Uterus (tissue), 4 donors: ENCODE results near the gene UVSSA. TPM values are rescaled to one million over a fixed set of nuclear protein-coding genes. Genes with fewer than 3 reads are reported as not detected.

ENCODE experiments used
- DNase-seq, 2 donors: peaks; one replicate each; pipeline ENCODE4 v3.0.0-alpha.2; 2019 to 2020
- H3K27ac ChIP-seq, 2 donors: fragments of 200-600 bp; sonication (generic); 1 replicate in 1 of 2; 2 replicates in 1 of 2; pipeline ENCODE4 v1.5.1; 2016 to 2018
- H3K27me3 ChIP-seq, 2 donors: fragments of 200-600 bp; sonication (generic); one replicate each; pipeline ENCODE4 v1.5.1; 2018 to 2019; ENCODE audit warnings: control low read depth in 1 of 2
- H3K36me3 ChIP-seq, 2 donors: fragments of 200-600 bp; sonication (generic); one replicate each; pipeline ENCODE4 v1.5.1; 2019; ENCODE audit warnings: control low read depth in 1 of 2
- H3K4me1 ChIP-seq, 2 donors: fragments of 200-600 bp; sonication (generic); one replicate each; pipeline ENCODE4 v1.5.1; 2018 to 2019; ENCODE audit warnings: control low read depth in 1 of 2
- H3K4me3 ChIP-seq, 2 donors: fragments of 200-600 bp; sonication (generic); 1 replicate in 1 of 2; 2 replicates in 1 of 2; pipeline ENCODE4 v1.5.1; 2018 to 2019; ENCODE audit warnings: mild to moderate bottlenecking in 1 of 2
- H3K9me3 ChIP-seq, 2 donors: fragments of 200-600 bp; sonication (generic); one replicate each; pipeline ENCODE4 v1.5.1; 2019; ENCODE audit warnings: control low read depth in 1 of 2
- POLR2A ChIP-seq, 2 donors: fragments of 450-650 bp; IDR thresholded peaks; one replicate each; pipeline ENCODE4 v1.6.1; 2016; ENCODE audit warnings: antibody characterized with exemption in 2 of 2, mild to moderate bottlenecking in 1 of 2, moderate library complexity in 1 of 2
- intact Hi-C: fragments of 100-400 bp; cut with DNase I; formaldehyde crosslinking; loops from one replicate; pipeline ENCODE4 v1.15.1; 2023; ENCODE audit warnings: low total_unique reads
- total RNA-seq, 4 donors: library from RNA; depleted of rRNA in 3 of 4; stranded (reverse); fragments of >200 nt in 3 of 4; gene quantifications; one replicate each; pipeline versions ENCODE4 v1.1.0 to v1.2.4, GENCODE V29; 2014 to 2023
- TF ChIP-seq, protein P1 (sequence below), 4 experiments: fragments of 200-600 bp in 2 of 4; fragments of 450-650 bp in 2 of 4; sonication (generic) in 2 of 4; IDR thresholded peaks; one replicate each; pipeline ENCODE4 v1.5.1; 2016 to 2019; ENCODE audit warnings: antibody characterized with exemption in 4 of 4, mild to moderate bottlenecking in 2 of 4, moderate library complexity in 1 of 4
- donor health status: DM: yes; HTN: yes; CAD: no.

UVSSA gene
- total RNA-seq, 4 donors from 2014 or later: 13.1 to 37.2 (median 19.3) TPM

DNA sequence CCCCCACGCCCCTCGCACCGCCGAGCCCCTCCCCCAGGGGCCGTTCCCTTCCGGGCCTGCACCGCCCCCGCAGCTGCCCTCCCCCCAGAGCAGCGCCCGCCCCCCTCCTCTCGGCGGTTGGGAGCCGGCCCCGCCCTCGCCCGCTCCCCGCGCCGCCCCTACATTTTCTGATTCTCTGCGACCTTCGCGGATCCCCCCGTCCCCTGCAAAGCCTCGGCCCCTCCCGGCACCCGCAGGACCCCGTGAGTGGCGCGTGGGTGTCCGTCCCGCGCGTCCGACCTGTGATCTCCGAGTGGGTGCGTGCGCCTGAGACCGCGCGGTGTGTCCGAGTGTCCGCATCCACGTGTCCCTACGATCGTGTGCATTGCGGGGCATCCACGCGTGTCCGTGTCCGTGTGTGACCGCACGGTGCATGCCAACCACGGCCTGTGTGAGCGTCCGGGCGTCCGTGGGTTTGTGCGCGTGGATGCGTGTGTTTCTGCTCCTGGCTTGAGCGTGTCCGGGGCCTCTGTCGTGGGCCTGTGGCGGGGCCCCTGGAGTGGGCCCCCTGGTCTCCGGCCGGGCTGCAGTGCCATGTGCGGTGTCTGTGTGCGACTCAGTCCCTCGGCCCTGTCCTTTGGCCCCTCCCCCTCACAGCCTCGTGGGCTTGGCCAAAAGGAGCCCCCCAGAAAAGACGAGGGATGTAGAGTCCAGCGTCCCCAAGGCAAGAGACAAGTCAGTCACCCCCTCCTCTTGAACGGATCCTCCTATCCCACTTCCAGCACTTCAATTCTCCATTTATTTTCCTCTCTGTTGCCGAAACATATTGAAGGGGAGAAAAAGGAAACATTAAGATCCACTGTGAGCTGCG lies 68.0 kb downstream of the UVSSA start:
- H3K9me3 ChIP-seq: no peaks in the 10 kb centered on the region
- DNase-seq: no peak
- H3K27ac ChIP-seq: no peak overlapping the region
- no peak for TF ChIP-seq POLR2A (IDR thresholded peaks at IDR 0.05)
- TF ChIP-seq, protein P1, sequence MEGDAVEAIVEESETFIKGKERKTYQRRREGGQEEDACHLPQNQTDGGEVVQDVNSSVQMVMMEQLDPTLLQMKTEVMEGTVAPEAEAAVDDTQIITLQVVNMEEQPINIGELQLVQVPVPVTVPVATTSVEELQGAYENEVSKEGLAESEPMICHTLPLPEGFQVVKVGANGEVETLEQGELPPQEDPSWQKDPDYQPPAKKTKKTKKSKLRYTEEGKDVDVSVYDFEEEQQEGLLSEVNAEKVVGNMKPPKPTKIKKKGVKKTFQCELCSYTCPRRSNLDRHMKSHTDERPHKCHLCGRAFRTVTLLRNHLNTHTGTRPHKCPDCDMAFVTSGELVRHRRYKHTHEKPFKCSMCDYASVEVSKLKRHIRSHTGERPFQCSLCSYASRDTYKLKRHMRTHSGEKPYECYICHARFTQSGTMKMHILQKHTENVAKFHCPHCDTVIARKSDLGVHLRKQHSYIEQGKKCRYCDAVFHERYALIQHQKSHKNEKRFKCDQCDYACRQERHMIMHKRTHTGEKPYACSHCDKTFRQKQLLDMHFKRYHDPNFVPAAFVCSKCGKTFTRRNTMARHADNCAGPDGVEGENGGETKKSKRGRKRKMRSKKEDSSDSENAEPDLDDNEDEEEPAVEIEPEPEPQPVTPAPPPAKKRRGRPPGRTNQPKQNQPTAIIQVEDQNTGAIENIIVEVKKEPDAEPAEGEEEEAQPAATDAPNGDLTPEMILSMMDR (IDR thresholded peaks at IDR 0.05): no peak
- no peak overlapping the region for H3K4me3 ChIP-seq
- intact Hi-C loops: no loop called here
- H3K4me1 ChIP-seq: peaks cover 0 to 4% of the 10 kb centered on the region in 2 donors
- no peaks in the 10 kb centered on the region for H3K36me3 ChIP-seq
- H3K27me3 ChIP-seq: peaks cover 10 to 44% of the 10 kb centered on the region in 2 donors

DNA sequence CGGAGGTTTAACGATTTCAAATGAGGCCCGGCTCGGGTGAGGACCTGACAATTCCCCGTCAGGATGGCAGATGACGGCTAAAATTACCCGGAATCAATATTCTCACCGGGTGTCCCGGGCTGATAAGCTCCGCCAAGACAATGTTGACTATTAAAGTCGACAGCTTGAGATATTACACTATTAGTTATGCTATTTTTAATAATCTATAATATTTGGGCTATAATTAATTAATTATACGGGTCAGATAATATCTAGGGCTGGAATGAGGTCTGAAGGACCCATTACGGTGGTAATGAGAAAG lies 68.6 kb downstream of the UVSSA start:
- DNase-seq: no peak
- Histone ChIP-seq H3K4me1 (peaks cover 0 to 4% of the 10 kb centered on the region in 2 donors), H3K9me3 (no peaks in the 10 kb centered on the region), H3K36me3 (no peaks in the 10 kb centered on the region), H3K4me3 (no peak overlapping the region), H3K27ac (no peak overlapping the region), H3K27me3 (peaks cover 6 to 38% of the 10 kb centered on the region in 2 donors)
- intact Hi-C loops: no loop called here
- TF ChIP-seq, protein P1 (IDR thresholded peaks at IDR 0.05): no peak
- no peak for TF ChIP-seq POLR2A (IDR thresholded peaks at IDR 0.05)

DNA sequence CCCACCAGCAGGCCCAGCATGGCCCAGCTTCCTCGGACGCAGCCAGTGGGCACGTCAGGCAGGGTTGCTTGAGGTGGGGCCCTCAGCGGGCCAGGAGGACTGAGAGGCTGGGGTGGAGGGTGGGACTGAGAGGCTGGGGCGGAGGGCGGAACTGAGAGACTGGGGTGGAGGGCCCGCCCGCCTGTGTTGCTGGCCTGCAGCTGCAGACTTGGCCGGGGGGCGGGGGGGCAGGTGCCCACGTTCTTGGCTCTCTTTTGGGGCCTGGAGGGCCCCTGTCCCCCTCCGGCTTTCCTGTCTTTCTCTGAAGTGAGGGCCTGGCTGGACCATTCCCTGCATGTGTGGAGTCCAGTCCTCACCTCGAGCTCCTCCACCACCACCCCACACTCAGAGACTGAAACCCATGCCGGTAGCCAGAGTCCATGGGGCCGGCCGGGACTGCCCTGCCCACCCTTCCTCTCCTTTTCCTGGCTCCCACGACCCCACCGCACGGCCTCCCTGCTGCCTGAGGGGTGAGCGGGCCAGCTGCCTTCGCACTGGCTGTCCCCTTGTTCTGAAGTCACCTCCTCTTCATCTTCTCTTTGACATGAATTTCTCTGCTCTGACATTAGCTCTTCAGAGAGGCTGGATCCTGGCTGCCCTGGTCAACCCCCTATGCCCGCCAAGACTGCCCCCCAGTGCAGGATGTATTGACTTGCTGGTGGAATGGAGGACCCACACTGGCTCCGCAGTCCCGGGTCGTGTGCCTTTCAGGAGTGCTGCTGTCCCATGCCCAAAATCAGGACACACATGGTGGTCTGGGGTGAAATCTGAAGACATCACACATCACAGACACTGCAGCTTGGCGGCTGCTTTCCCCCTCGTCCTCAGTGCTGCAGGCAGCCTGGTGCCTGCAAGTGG lies 69.3 kb downstream of the UVSSA start:
- peak in 1 of 2 donors; percentile 3 for DNase-seq
- intact Hi-C loops: no loop called here
- peaks cover 5 to 38% of the 10 kb centered on the region in 2 donors for H3K27me3 ChIP-seq

DNA sequence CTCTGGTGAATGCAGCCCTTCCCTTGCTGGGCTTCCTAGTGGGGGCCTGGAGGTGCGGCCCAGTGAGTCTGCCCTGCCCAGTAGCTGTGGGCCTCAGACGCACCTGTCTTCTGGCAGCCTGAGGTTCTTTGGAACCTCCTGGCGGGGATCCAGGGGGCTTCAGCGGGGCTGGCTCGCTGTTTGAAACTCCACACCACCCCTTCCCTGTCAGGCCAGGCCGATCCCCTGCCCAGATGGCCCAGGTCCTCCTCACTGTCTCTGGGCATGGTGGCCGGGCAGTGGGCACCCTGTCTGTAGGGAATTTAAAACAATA lies 69.9 kb downstream of the UVSSA start:
- no peak for TF ChIP-seq POLR2A (IDR thresholded peaks at IDR 0.05)
- TF ChIP-seq, protein P1 (IDR thresholded peaks at IDR 0.05): no peak
- H3K4me3 ChIP-seq: no peak overlapping the region
- H3K36me3 ChIP-seq: no peaks in the 10 kb centered on the region
- intact Hi-C loops: no loop called here
- no peak overlapping the region for H3K27ac ChIP-seq
- no peaks in the 10 kb centered on the region for H3K9me3 ChIP-seq
- H3K4me1 ChIP-seq: peaks cover 0 to 4% of the 10 kb centered on the region in 2 donors
- no peak for DNase-seq
- peaks cover 5 to 35% of the 10 kb centered on the region in 2 donors for H3K27me3 ChIP-seq

More for the DNA sequence above, 69.3 kb downstream of the UVSSA start:
- H3K4me3 ChIP-seq: no peak overlapping the region
- no peaks in the 10 kb centered on the region for H3K9me3 ChIP-seq
- H3K36me3 ChIP-seq: no peaks in the 10 kb centered on the region
- H3K4me1 ChIP-seq: peaks cover 0 to 4% of the 10 kb centered on the region in 2 donors
- TF ChIP-seq POLR2A (IDR thresholded peaks at IDR 0.05): no peak
- TF ChIP-seq, protein P1 (IDR thresholded peaks at IDR 0.05): no peak
- no peak overlapping the region for H3K27ac ChIP-seq
